Stimulated activated CD8-positive, alpha-beta memory T cell treated with anti-CD3 and anti-CD28 coated beads, Interleukin-7, amount 100 ng/mL, for 4 hours (primary cell): ENCODE results near the gene R3HDM4.

Experiments
- DNase-seq, 2 donors: peaks; one replicate each; pipeline ENCODE4 v3.0.0-alpha.2; 2020; ENCODE audit warnings: low read depth in 2 of 2

R3HDM4 gene

GRCh38 chr19:932648-933552 lies 19.9 kb upstream of the R3HDM4 start:
- no peak for DNase-seq

- no peak for DNase-seq
Observed at GRCh38 chr19:931860-932647, 19.0 kb upstream of the R3HDM4 start.

- no peak for DNase-seq
Observed at GRCh38 chr19:929891-930258, 16.9 kb upstream of the R3HDM4 start.

- no peak for DNase-seq
Observed at GRCh38 chr19:929203-929890, 16.3 kb upstream of the R3HDM4 start.

- no peak for DNase-seq
Observed at GRCh38 chr19:928471-929202, 15.6 kb upstream of the R3HDM4 start.

- no peak for DNase-seq
Observed at GRCh38 chr19:927780-928401, 14.9 kb upstream of the R3HDM4 start.

- DNase-seq, result no peak
Observed at GRCh38 chr19:927351-927779, 14.3 kb upstream of the R3HDM4 start.

- no peak for DNase-seq
Observed at GRCh38 chr19:926589-927350, 13.8 kb upstream of the R3HDM4 start.

- no peak for DNase-seq
Observed at GRCh38 chr19:926323-926588, 13.2 kb upstream of the R3HDM4 start.

- DNase-seq, result peak; percentile 40 to 73
Observed at GRCh38 chr19:925526-926322, 12.7 kb upstream of the R3HDM4 start, which contains the start of gene ARID3A. Gene ARID3A, plus strand, starts transcription at chr19:926035. Its CDS starts 3,494 bp downstream, at chr19:929529.

- peak in 1 of 2 donors; percentile 38 for DNase-seq
Observed at GRCh38 chr19:925087-925525, 12.1 kb upstream of the R3HDM4 start.

- DNase-seq, result no peak
Observed at GRCh38 chr19:924553-925086, 11.6 kb upstream of the R3HDM4 start.

- peak; percentile 31 to 66 for DNase-seq
Observed at GRCh38 chr19:920051-920864, 7.2 kb upstream of the R3HDM4 start.

- DNase-seq, result no peak
Observed at GRCh38 chr19:919199-920050, 6.4 kb upstream of the R3HDM4 start.

- DNase-seq, result no peak
Observed at GRCh38 chr19:918481-919198, 5.6 kb upstream of the R3HDM4 start.

- no peak for DNase-seq
Observed at GRCh38 chr19:918152-918437, 5.1 kb upstream of the R3HDM4 start.
